IMR-90 (cell line): Measurements from ENCODE around the gene IGF1R.

Experiments
- BHLHE40 ChIP-seq: fragments of 150-350 bp; IDR thresholded peaks from 2 replicates; pipeline ENCODE4 v1.6.1; 2016; ENCODE audit warnings: mild to moderate bottlenecking, low read depth, low read length
- CEBPB ChIP-seq: IDR thresholded peaks from 2 replicates; pipeline ENCODE4 v1.6.1; 2012; ENCODE audit warnings: low read depth, low read length, improper control_type of control experiment
- CTCF ChIP-seq: conservative IDR thresholded peaks from 2 replicates; pipeline ENCODE4 v1.5.1; 2012; ENCODE audit warnings: mild to moderate bottlenecking, low read depth, low read length, improper control_type of control experiment
- FOS ChIP-seq: fragments of 150-350 bp; IDR thresholded peaks from 2 replicates; pipeline ENCODE4 v1.6.1; 2016; ENCODE audit warnings: low read depth, low read length
- MXI1 ChIP-seq: IDR thresholded peaks from 2 replicates; pipeline ENCODE4 v1.6.1; 2012; ENCODE audit warnings: low read depth, mild to moderate bottlenecking, low read length, moderate library complexity, borderline replicate concordance
- POLR2A ChIP-seq: IDR thresholded peaks from 2 replicates; pipeline ENCODE4 v1.6.1; 2012; ENCODE audit warnings: mild to moderate bottlenecking, low read depth, low read length
- RAD21 ChIP-seq: IDR thresholded peaks from 2 replicates; pipeline ENCODE4 v1.6.1; 2012; ENCODE audit warnings: low read length, improper control_type of control experiment
- RCOR1 ChIP-seq: IDR thresholded peaks from 2 replicates; pipeline ENCODE4 v1.6.1; 2012; ENCODE audit warnings: mild to moderate bottlenecking, low read length, improper control_type of control experiment; ENCODE audit not compliant: insufficient replicate concordance
- RFX5 ChIP-seq: IDR thresholded peaks from 2 replicates; pipeline ENCODE4 v1.8.0; 2012; ENCODE audit warnings: low read depth, mild to moderate bottlenecking, low read length, moderate library complexity
- USF2 ChIP-seq: fragments of 150-350 bp; IDR thresholded peaks from 2 replicates; pipeline ENCODE4 v1.6.1; 2017; ENCODE audit warnings: mild to moderate bottlenecking, antibody characterized with exemption, low read length, low read depth

GRCh38 chr15:98907927-98908471 is 259.7 kb downstream of the IGF1R start:
- no peak for TF ChIP-seq FOS
- no peak for TF ChIP-seq POLR2A
- TF ChIP-seq CEBPB, result no peak
- no peak for TF ChIP-seq USF2
- no peak for TF ChIP-seq CTCF
- TF ChIP-seq RAD21, result no peak
- TF ChIP-seq BHLHE40, result no peak
- TF ChIP-seq RCOR1, result no peak
- TF ChIP-seq MXI1, result no peak
- no peak for TF ChIP-seq RFX5
